GM21528 (cell line): ENCODE results near the gene ARMH1.

Experiments
- ATAC-seq: cut with Tn5 transposase; IDR thresholded peaks from one replicate; pipeline ENCODE4 v1.9.1; 2021; ENCODE audit warnings: mild to moderate bottlenecking, moderate library complexity; ENCODE audit not compliant: unreplicated experiment, low FRiP score

ARMH1 gene

GRCh38 chr1:44643721-44644334 is 30.7 kb upstream of the ARMH1 start:
- no peak for ATAC-seq

GRCh38 chr1:44644806-44645205 is 29.7 kb upstream of the ARMH1 start:
- ATAC-seq, result no peak

- ATAC-seq, result no peak
These were observed 28.9 kb upstream of the ARMH1 start for GRCh38 chr1:44645476-44646244.

GRCh38 chr1:44646261-44647110 is 28.0 kb upstream of the ARMH1 start:
- ATAC-seq, result no peak

GRCh38 chr1:44647896-44648295 is 26.6 kb upstream of the ARMH1 start:
- ATAC-seq, result no peak

GRCh38 chr1:44648529-44649250 is 25.8 kb upstream of the ARMH1 start:
- no peak for ATAC-seq

- ATAC-seq, result no peak
These were observed 24.7 kb upstream of the ARMH1 start for GRCh38 chr1:44649788-44650158.

GRCh38 chr1:44650159-44650831 is 24.2 kb upstream of the ARMH1 start:
- no peak for ATAC-seq

GRCh38 chr1:44651069-44651468 is 23.4 kb upstream of the ARMH1 start:
- no peak for ATAC-seq

GRCh38 chr1:44652445-44653106 is 21.9 kb upstream of the ARMH1 start:
- no peak for ATAC-seq

- ATAC-seq, result no peak
These were observed 21.2 kb upstream of the ARMH1 start for GRCh38 chr1:44653107-44653964.

- no peak for ATAC-seq
These were observed 19.8 kb upstream of the ARMH1 start for GRCh38 chr1:44654621-44655187.

GRCh38 chr1:44655609-44656008 is 18.9 kb upstream of the ARMH1 start:
- ATAC-seq, result no peak

- ATAC-seq, result no peak
These were observed 14.9 kb upstream of the ARMH1 start for GRCh38 chr1:44659566-44659965.

- ATAC-seq, result no peak
These were observed 14.3 kb upstream of the ARMH1 start for GRCh38 chr1:44660176-44660575.

- no peak for ATAC-seq
These were observed 12.5 kb upstream of the ARMH1 start for GRCh38 chr1:44661781-44662682.

GRCh38 chr1:44662683-44663030 is 11.9 kb upstream of the ARMH1 start:
- ATAC-seq, result no peak

GRCh38 chr1:44663417-44663816 is 11.1 kb upstream of the ARMH1 start:
- no peak for ATAC-seq
